H1 (cell line): ENCODE measurements around the gene RTN3. TPM values are rescaled to one million over a fixed set of nuclear protein-coding genes. Genes with fewer than 3 reads are reported as not detected.

Experiments
- CHD1 ChIP-seq: IDR thresholded peaks from 2 replicates; pipeline ENCODE4 v1.6.1; 2012; ENCODE audit warnings: low read depth, low read length, improper control_type of control experiment
- CREB1 ChIP-seq: IDR thresholded peaks from 2 replicates; pipeline ENCODE4 v1.6.1; 2012; ENCODE audit warnings: inconsistent platforms
- HDAC6 ChIP-seq: IDR thresholded peaks from one replicate; pipeline ENCODE4 v1.7.1; 2012; ENCODE audit warnings: low read depth, mild to moderate bottlenecking, inconsistent platforms, low read length, moderate library complexity
- KDM1A ChIP-seq: fragments of 200-600, 300-600 bp; sonication (generic); IDR thresholded peaks from 2 replicates; pipeline ENCODE4 v1.7.1; 2016; ENCODE audit warnings: mild to moderate bottlenecking, low read length, borderline replicate concordance
- POLR2A ChIP-seq, 2 experiments: IDR thresholded peaks; 1 replicate in 1 of 2; 2 replicates in 1 of 2; pipeline ENCODE4 v1.6.1; 2011; ENCODE audit warnings: low read depth in 2 of 2, low read length in 2 of 2, mild to moderate bottlenecking in 2 of 2; ENCODE audit errors: control extremely low read depth in 1 of 2
- RAD21 ChIP-seq, 2 experiments: IDR thresholded peaks in 1 of 2; conservative IDR thresholded peaks in 1 of 2; 2 replicates each; pipeline ENCODE4 v1.6.1; 2011; ENCODE audit warnings: low read depth in 2 of 2, low read length in 2 of 2, improper control_type of control experiment in 1 of 2, inconsistent platforms in 1 of 2, mild to moderate bottlenecking in 1 of 2, moderate library complexity in 1 of 2
- SRF ChIP-seq: IDR thresholded peaks from 2 replicates; pipeline ENCODE4 v1.6.1; 2011; ENCODE audit warnings: mild to moderate bottlenecking, low read depth, low read length, moderate library complexity
- TCF12 ChIP-seq: IDR thresholded peaks from 2 replicates; pipeline ENCODE4 v1.6.1; 2011; ENCODE audit warnings: low read depth, mild to moderate bottlenecking, low read length
- ZNF274 ChIP-seq: IDR thresholded peaks from 2 replicates; pipeline ENCODE4 v1.7.0; 2012; ENCODE audit warnings: low read length, borderline replicate concordance; ENCODE audit errors: extremely low read depth
- polyA plus RNA-seq, 7 experiments: library from polyadenylated mRNA; depleted of rRNA in 3 of 7; stranded (reverse) in 5 of 7; unstranded in 2 of 7; fragments of >200 nt in 5 of 7; fragments of 200-250 nt in 2 of 7; gene quantifications; 1 replicate in 5 of 7; 2 replicates in 1 of 7; 4 replicates in 1 of 7; pipeline versions ENCODE4 v1.2.1 to v1.2.3, GENCODE V29; 2011 to 2013; ENCODE audit warnings: missing spikeins in 2 of 7, mixed read lengths in 2 of 7
- total RNA-seq: library from RNA; stranded (reverse); fragmentation: NEBNext Ultra II Directional; extraction: Animal tissue kit (Norgen Biotek cat#: 25700); gene quantifications from 2 replicates; pipeline ENCODE4 v1.2.1, GENCODE V29; 2021
- TF ChIP-seq, protein P1 (sequence below): IDR thresholded peaks from 2 replicates; pipeline ENCODE4 v1.6.1; 2011; ENCODE audit warnings: low read length, improper control_type of control experiment

The RTN3 gene
- total and polyA plus RNA-seq, 2 of the 8 experiments (the other 6 are each of a cell fraction or from before 2014, with no cell fraction given), result 160 to 203 TPM

DNA sequence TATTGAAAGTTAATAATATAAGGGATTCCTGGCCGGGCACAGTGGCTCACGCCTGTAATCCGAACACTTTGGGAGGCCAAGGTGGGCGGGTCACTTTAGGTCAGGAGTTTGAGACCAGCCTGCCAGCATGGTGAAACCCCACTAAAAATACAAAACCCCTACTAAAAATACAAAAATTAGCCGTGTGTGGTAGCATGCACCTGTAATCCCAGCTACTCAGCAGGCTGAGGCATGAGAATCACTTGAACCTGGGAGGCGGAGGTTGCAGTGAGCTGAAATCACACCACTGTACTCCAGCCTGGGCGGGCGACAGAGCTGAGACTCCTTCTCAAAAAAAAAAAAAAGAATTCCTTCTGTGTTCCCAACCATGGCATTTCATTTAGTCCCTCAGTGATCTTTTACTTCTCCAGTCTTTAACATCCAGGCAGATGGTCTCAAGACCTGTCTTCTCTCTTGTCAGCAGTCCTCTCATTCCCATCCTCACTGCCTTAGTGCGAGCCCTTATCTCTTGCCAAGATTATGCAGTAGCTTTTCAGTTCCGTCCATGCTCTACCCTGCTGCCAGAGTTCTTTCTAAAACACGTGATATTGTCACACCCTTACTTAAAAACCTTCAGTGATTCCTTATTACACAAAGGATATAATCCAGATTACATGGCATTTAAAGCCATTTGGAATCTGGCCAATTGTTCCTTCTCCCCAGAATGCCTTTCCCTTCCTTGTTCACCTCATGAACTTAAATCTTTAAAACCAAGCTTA lies 17.9 kb downstream of the RTN3 start (continued):
- no peak for TF ChIP-seq KDM1A
- TF ChIP-seq TCF12, result no peak
- TF ChIP-seq SRF, result no peak
- TF ChIP-seq ZNF274, result no peak
- TF ChIP-seq CHD1, result no peak
- TF ChIP-seq CREB1, result no peak
- TF ChIP-seq POLR2A (IDR thresholded peaks at IDR 0.05; ENCODE audit: control extremely low read depth in 1 of 2, low read depth in 2 of 2, low read length in 2 of 2), result no peak
- no peak for TF ChIP-seq HDAC6
- TF ChIP-seq RAD21 (IDR thresholded peaks at IDR 0.05 in 1 of 2, conservative IDR thresholded peaks at IDR 0.05 in 1 of 2; ENCODE audit: low read depth in 2 of 2, low read length in 2 of 2), result no peak
- TF ChIP-seq, protein P1, sequence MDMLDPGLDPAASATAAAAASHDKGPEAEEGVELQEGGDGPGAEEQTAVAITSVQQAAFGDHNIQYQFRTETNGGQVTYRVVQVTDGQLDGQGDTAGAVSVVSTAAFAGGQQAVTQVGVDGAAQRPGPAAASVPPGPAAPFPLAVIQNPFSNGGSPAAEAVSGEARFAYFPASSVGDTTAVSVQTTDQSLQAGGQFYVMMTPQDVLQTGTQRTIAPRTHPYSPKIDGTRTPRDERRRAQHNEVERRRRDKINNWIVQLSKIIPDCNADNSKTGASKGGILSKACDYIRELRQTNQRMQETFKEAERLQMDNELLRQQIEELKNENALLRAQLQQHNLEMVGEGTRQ, result no peak
